HG02678 (cell line): ENCODE measurements around the gene WNT1.

Experiments used
- ATAC-seq: cut with Tn5 transposase; IDR thresholded peaks from one replicate; pipeline ENCODE4 v1.9.1; 2021; ENCODE audit warnings: mild to moderate bottlenecking, moderate library complexity; ENCODE audit not compliant: unreplicated experiment

WNT1 gene

GRCh38 chr12:49026101-49026500 lies 48.0 kb downstream of the WNT1 start:
- ATAC-seq: no peak

- ATAC-seq: no peak
Observed at GRCh38 chr12:49026678-49027480, 48.8 kb downstream of the WNT1 start.

GRCh38 chr12:49027846-49028555 lies 49.9 kb downstream of the WNT1 start:
- ATAC-seq: no peak

- ATAC-seq: no peak
Observed at GRCh38 chr12:49028666-49029275, 50.6 kb downstream of the WNT1 start.

- ATAC-seq: no peak
Observed at GRCh38 chr12:49030119-49030518, 52.0 kb downstream of the WNT1 start.

- no peak for ATAC-seq
Observed at GRCh38 chr12:49030714-49031572, 52.8 kb downstream of the WNT1 start.

GRCh38 chr12:49031573-49032161 lies 53.5 kb downstream of the WNT1 start:
- ATAC-seq: no peak
